Stimulated activated CD8-positive, alpha-beta memory T cell treated with anti-CD3 and anti-CD28 coated beads, Interleukin-2, amount 100 ng/mL, for 48 hours (primary cell): ENCODE measurements around the gene SLC17A6.

ENCODE experiments used
- DNase-seq, 2 donors: peaks; one replicate each; pipeline ENCODE4 v3.0.0-alpha.2; 2020; ENCODE audit warnings: low read depth in 2 of 2

SLC17A6 gene

GRCh38 chr11:22389526-22390282 lies 51.5 kb downstream of the SLC17A6 start:
- no peak for DNase-seq

GRCh38 chr11:22390283-22390655 lies 52.1 kb downstream of the SLC17A6 start:
- no peak for DNase-seq

GRCh38 chr11:22392561-22392960 lies 54.4 kb downstream of the SLC17A6 start:
- DNase-seq = no peak

GRCh38 chr11:22405377-22405776 lies 67.2 kb downstream of the SLC17A6 start:
- no peak for DNase-seq

DNA sequence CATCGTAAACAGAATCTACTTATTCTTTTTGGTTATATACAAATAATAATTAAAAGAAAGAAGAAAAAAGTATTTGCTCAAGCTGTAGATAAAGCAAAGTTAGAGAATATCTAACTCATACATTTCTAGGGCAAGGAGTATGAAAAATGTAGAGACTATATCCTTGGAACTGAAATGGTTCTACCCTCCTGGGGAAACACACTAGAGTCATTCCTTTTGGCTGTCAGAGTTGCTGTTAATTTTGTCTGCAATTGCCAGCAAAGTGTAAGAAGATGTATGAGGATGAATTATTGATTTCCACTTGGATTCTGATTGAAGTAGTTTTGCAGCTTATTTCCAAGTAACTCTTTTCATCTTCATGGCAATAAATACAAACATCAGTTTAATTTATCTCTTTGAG lies 69.1 kb downstream of the SLC17A6 start:
- no peak for DNase-seq

- DNase-seq = no peak
These were observed 69.7 kb downstream of the SLC17A6 start for GRCh38 chr11:22407921-22408320.

GRCh38 chr11:22415476-22415875 lies 77.3 kb downstream of the SLC17A6 start:
- DNase-seq = no peak

DNA sequence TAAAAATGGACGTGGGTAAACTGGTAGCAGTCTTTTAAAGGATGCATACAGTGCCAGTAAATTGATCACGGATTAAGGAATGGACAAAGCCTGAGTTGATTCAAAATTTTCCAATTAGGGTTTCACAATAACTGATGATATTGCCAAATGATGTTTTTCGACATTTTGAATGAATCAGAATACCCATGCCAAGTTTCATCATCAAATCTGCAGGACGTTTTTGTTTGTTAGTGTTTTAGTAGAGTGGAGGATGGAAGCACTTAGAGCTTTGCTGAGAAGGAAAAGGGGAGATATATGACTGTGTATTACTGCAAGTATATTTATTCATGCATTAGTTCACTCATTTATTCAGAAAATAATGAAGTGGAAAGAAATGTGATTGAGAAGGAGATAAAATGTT lies 78.3 kb downstream of the SLC17A6 start:
- no peak for DNase-seq

DNA sequence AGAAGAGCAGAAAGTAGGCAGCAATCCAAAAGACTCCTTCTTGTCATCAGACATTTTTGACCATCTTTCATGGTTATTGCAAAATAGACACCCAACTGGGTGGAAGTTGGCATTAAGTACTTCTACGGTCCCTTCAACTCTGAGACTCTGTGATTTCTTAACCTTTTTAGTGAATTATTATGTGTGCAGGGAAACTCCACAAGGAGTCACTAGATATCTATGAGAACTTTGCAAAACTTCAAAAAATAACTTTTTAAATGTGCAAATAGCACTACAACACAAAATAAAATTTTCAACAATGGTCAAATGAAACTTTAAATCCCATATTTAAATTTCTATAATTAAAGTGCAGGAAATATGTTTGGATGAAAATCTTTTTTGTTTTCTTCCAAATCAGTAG lies 88.7 kb downstream of the SLC17A6 start:
- no peak for DNase-seq
